Inferior parietal cortex (tissue), 1 donor: ENCODE measurements around the gene NAT8L.

Source experiments
- DNase-seq: peaks from one replicate; pipeline ENCODE4 v3.0.0-alpha.2; 2016; ENCODE audit errors: extremely low spot score

The NAT8L gene

DNA sequence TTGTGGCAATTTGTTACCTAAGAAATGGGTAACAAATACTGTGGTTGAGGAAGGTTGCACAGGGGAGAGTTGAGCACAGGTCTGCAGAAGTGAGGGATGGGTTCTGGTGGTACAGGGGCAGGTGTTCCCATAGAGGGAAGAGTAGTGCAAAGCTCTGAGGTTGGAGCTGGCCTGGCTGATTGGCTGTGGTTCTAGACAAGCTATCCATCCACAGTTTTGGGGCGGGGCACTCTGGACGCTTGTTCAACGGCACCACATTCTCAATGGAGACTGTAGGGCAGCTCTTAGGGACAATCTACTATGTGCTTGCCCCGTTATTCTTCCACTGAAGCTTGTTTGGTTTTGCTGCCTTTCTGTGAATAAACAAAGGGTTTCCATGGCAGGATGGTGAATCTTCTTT is 35.4 kb downstream of the NAT8L start:
- no peak for DNase-seq

DNA sequence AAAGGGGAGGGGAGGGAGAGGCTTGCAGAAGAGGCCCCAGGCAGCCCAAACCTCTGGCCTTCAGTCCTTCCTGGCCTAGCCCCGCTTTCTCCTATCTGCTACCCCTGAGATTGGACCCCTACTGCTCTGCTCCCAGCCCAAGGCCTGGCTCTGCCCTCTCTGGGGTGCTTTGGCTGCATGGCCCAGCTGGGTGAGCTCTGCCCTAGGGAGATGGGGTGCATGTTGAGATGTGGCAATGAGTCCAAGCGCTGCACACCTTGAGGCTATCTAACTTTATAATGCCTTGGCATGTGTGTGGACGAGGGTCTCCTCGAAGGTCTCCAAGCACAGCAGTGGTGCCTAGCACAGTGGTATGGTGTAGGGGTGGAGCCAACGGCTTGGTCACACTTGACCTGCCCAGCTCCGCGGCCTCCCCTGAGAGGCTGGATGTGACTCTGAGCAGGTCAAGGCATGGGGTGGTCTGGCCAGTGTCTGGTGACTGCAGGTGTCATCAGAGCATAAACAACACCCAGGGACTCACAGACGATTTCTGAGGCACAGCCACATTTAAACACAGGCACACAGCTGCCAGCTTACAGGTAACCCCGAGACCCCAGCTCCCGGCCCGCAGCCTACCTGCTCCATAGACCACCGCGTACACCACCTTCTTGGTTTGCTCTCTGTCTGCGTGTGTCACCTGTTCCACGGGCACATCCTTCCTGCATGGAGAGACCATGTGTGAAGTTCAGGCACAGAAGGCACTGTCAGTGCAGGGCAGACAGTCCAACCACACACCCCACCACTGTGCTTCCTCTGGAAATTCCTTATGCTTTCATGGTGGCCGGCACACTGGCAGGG is 36.3 kb downstream of the NAT8L start:
- no peak for DNase-seq

DNA sequence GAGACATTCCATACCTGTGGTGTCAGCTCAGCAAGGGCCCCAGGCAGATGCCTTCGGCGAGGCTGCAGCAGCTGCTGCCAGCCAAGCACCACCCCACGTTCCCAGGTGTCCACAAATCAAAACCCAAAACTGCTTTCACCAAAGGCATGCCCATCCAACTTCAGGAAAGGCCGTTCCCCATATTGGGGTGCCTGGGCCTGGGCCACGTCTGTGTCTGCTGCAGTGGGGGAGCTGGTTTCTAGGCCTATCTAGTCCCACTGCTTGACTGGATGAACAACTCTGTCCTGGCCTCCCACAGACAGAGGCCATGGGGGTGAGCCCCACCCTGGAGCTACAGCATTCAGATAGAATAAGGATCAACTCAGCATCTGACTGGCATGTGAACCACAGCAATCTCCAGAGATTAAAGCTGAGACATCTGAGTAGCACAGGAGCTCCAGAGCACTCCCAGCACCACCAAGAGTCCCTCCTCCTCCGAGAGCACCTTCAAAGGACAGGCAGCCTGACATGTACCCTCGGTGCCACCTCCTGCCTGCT is 37.0 kb downstream of the NAT8L start:
- no peak for DNase-seq

DNA sequence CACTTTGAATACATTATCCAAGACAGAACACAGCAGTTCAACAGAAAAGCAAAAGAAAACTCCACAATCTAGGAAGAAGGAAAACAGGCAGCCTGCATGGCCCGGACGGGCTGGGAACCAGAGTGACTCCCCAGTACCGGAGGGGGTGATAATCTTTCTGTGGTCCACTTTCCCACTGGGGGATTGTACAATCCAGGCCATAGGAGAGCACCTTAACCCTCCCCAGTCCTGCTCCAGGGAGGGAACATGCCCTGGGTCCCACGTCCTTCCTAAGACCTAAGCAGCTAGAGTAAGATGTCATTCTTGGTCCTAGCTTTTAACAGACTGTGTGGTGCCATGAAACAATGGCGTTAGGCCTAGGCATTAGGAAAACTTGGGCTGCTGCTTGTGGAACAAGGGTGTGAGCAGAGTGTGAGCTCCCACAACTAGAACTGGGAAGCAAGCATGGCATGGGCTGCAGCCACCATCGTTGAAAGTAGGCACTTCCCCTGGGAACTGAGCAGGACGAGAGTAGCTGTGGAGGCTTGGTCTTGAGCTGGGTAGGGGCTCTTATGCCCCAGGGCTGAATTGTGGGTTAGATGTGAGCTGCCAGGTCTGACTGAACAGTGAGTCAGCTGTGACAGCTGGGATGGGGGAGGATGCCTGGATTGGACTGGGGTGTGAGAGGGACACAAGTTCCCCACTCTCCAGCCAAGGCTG is 42.4 kb downstream of the NAT8L start:
- DNase-seq, result no peak

DNA sequence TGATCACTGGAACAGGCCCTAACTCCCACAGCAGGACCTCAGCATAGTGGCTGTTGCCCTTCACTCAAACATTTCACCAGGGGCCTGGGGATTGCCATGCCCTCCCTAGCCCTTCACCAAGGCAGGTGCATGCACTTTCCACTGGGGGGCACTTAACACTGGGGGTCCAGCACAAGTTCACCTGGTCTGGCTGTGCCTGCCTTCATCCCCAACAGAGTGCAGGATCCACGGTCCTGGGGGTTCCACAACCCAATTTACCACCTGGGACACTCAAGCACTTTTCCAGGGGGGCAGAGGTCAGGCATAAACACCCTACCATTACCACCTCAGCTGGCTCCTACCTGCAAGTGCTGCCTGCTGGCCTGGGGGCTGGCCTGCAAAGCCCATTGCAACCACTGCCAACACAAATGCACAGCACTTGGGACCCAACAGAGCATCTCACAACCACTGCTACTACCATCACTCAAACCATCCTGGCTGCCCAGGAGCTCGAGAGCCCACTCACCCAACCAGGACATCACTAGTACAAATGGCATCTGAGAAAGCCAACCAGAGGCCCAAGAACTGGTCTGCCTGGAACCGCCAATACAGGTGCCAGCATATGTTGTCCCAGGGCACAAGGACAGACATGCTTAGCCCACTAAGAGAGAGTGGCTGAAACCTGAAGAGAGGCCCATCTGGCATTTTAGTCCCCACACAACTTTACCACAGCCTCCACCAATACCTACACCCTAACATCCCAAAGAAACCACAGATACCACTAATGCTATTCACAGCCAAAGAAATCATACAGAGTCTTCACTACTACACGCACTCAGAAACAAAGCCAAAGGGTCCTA is 43.1 kb downstream of the NAT8L start:
- DNase-seq, result no peak

DNA sequence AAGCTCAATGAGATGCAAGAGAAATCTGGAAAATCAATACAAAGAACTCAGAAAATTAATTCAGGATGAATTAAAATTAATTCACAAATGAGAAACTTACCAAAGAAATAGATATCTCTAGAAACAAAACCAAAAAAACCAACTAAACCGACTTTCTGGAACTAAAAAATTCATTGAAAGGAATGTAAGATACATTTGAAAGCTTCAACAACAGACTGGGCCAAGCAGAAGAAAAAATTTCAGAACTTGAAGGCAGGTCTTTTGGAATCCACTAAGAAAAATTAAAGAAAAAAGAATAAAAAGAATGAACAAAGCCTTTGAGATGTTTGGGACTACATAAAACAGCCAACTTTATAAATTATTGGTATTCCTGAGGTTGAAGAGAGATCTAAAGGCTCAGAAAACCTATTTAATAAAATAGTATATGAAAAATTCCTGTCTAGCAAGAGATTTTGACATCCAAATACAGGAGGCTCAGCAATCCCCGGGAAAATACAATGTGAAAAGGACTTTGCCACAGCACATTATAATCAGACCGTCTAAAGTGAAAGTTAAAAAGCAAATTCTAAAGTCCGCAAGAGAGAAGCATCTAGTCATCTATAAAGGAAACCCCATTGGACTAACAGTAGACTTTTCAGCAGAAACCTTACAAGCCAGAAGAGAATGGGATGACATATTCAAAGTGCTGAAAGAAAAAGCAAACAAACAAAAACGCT is 44.2 kb downstream of the NAT8L start:
- DNase-seq, result no peak

DNA sequence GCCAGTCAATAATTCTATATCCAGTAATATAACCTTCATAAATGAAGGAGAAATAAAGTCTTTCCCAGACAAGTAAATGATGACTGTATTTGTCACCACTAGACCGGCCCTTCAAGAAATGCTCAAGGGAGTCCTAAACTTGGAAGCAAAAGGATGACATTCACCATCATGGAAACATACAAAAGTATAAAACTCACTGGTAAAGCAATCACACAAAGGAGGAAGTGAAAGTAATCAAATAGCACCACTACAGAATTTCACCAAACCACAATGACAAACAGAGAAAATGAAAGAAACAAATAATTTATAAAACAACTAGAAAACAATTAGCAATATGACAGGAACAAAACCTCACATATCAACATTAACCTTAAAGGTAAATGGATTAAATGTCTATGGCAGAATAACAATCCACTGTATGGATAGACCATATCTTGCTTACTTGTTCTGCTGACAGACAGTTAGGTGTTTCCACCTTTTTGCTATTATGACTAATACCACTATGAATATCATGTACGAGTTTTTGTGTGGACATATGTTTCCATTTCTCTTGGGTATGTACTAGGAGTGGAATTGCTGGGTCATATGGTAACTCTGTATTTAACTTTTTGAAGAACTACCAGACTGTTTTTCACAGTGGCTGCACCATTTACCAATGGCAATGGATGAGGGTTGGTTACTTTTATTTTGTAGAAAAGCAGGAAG is 44.9 kb downstream of the NAT8L start:
- DNase-seq, result no peak

DNA sequence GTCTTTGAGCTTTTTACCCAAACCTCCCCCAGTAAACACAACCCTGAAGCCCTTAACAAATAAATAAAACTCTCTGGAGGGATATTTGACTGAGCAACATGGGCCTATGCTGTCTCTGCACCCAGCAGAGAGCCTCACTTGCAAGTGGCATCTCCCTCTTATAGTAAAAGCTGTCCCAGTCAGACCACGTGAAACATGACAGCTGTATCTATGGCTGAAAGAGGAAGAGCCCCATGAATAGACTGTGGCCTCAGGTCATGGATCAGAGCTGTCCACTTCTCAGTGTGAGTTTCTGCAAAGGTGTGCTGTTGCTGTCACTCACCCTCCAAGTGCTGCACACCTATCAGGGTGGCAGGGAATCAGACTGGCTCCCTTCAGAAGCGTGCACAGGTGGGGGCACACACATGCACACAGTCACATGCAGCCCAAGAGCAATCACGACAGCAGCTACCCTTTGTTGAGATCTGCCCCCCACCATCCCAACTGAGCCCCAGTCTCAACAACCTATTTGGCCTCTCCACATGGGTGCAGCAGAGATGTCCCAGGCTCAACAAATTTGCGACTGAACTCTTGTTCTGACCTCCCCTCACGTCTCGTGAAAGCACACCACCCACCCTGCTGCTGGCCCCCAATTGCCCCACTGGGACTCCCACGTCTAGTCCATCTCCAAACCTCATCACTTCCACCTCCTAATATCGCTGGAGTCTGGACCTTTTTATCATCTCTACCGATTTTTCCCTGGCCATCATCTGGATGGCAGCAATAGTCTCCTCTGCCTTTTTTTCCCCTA is 45.6 kb downstream of the NAT8L start:
- no peak for DNase-seq

DNA sequence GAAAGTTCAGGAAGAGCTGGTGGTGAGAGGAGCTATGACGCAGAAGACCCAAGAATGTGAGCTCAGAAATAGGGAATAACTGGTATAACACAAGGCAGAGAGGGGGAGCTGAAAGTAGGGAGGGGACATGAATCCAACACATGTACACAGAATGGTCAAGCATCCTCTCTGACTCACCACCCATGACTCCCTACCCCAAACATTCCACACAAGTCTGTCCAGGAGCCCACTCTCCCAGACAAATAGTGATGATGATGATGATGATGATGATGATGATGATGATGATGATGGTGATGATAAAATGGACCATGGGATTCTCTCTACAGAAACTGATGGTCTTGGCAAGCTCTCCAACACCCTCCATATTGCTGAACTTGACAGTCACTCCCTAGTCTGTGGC is 46.4 kb downstream of the NAT8L start:
- no peak for DNase-seq

DNA sequence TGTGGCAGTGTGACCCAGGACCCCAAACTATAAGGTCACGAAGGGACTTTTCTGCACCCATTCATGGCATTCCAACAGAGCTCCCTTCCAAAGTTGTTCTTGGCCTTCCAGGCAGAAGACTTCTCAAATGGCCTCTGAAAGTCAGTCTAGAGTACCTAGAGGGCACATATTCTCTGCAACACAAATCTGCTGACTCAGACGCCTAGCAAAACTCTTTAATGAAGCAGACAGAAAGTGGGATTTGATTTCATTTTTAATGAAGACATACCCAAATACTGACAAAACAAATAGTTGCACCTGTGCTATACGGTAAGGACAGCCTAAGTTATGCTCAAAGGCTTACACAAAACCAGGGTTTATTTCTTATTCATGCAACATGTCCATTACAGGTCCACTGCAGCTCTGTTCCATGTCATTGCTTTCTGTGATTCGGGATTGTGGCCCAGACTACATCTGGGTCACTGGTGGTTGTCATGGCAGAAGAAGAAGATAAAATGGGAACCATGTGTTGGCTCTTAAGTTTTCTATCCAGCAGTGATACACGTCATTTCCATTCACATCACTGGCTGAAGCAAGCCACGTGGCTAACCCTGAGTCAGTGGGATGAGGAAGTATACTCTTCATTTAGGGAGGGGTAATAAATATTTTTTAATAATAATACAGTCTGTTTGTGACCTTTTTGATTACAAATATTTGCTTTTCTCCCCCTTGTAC is 57.7 kb downstream of the NAT8L start:
- no peak for DNase-seq
